BE2C (cell line): ENCODE measurements around the gene IQCN.

Source experiments
- DNase-seq: peaks from one replicate; pipeline ENCODE4 v3.0.0-alpha.2; 2020
- H3K27me3 ChIP-seq: fragments of 250-450 bp; sonication (Bioruptor Pico); 2 replicates; pipeline ENCODE4 v1.5.1; 2020; ENCODE audit warnings: mild to moderate bottlenecking
- H3K36me3 ChIP-seq: fragments of 250-450 bp; sonication (Bioruptor Pico); 2 replicates; pipeline ENCODE4 v1.5.1; 2020; ENCODE audit warnings: mild to moderate bottlenecking
- H3K4me1 ChIP-seq: fragments of 250-450 bp; sonication (Bioruptor Pico); 2 replicates; pipeline ENCODE4 v1.5.1; 2020
- H3K4me3 ChIP-seq: 2 replicates; pipeline ENCODE4 v1.5.1; 2011; ENCODE audit warnings: low read depth, low read length
- H3K9me3 ChIP-seq: fragments of 250-450 bp; sonication (Bioruptor Pico); 2 replicates; pipeline ENCODE4 v1.5.1; 2020
- TF ChIP-seq, protein P1 (sequence below): IDR thresholded peaks from 2 replicates; pipeline ENCODE4 v1.5.1; 2012; ENCODE audit warnings: mild to moderate bottlenecking, low read depth, low read length

The IQCN gene

DNA sequence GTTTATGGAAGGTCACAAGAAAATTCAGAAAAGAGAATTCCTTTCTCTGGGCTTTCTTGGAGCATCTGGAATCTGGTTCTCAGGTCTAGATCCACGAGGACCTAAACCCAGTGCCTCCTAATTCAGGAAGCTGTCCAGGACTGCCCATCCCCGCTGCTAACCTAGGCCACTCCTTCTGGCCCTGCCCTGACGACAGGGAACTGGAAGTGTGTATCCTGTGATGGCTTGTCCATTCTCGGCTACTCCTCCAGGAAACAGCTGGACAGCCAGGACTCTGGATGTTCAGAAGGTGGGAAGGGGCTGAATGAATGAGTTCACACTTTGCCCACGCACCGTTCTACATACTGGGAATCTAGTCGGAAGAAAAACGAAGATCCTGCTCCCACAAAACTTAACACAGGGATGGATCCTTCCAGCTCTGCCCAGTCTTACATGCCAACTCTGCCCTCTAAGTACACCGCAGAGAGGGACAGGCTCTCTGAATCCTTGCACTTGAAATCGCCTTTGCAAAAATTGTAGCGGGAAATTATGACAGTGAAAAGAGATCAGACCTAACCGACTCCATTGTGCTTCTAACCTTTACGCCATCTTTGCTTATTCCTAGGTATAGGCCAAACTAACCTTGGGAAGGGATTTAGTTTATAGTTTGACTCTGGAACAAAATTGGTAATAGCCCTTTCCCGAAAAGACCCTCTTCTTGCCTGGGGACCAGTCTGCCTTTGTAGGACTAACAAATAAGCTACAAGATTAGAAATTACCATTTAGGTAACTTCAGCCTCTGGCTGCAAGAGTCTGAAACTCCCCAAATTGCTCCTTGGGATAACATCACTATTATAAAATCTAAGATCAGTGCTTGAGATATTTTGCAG is 46.8 kb upstream of the IQCN start:
- peaks cover 4% of the 10 kb centered on the region; the same call in 1 of the 2 replicates for H3K36me3 ChIP-seq
- H3K4me1 ChIP-seq, result peaks cover 28% of the 10 kb centered on the region
- peak overlapping the region; percentile 75 for H3K4me3 ChIP-seq
- no peak for DNase-seq
- H3K9me3 ChIP-seq, result no peaks in the 10 kb centered on the region; the same call in 1 of the 2 replicates
- TF ChIP-seq, protein P1, sequence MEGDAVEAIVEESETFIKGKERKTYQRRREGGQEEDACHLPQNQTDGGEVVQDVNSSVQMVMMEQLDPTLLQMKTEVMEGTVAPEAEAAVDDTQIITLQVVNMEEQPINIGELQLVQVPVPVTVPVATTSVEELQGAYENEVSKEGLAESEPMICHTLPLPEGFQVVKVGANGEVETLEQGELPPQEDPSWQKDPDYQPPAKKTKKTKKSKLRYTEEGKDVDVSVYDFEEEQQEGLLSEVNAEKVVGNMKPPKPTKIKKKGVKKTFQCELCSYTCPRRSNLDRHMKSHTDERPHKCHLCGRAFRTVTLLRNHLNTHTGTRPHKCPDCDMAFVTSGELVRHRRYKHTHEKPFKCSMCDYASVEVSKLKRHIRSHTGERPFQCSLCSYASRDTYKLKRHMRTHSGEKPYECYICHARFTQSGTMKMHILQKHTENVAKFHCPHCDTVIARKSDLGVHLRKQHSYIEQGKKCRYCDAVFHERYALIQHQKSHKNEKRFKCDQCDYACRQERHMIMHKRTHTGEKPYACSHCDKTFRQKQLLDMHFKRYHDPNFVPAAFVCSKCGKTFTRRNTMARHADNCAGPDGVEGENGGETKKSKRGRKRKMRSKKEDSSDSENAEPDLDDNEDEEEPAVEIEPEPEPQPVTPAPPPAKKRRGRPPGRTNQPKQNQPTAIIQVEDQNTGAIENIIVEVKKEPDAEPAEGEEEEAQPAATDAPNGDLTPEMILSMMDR, result no peak
- H3K27me3 ChIP-seq, result no peaks in the 10 kb centered on the region

DNA sequence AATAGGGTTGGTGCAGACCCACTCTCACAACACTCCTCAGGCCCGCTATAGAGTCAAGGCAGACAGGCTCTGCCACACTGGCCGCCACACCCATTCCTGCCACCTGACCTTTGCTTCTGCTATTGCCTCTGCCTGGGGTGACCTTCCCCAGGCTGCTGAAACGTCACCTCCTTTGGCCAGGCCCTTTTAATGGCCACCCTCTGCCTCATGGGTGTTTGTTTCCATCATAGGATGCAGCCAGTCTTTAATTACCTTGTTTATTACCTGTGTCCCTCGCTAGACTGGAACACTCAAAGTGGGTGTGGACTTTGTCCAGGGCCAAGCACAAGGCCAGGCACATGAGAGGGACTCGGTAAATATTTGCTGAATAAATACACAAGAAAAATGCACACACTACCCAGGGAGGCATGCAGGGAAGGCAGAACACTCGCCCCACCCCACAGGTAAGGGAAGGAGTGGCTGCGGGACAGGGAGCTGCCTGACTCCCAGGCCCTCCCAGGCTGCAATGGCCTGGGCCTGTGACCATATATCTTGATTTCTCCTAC is 45.4 kb upstream of the IQCN start:
- Histone ChIP-seq H3K36me3 (peaks cover 12% of the 10 kb centered on the region), H3K27me3 (no peaks in the 10 kb centered on the region), H3K4me1 (peaks cover 28% of the 10 kb centered on the region), H3K9me3 (no peaks in the 10 kb centered on the region; the same call in 1 of the 2 replicates), H3K4me3 (no peak overlapping the region)
- TF ChIP-seq, protein P1, result no peak
- no peak for DNase-seq

DNA sequence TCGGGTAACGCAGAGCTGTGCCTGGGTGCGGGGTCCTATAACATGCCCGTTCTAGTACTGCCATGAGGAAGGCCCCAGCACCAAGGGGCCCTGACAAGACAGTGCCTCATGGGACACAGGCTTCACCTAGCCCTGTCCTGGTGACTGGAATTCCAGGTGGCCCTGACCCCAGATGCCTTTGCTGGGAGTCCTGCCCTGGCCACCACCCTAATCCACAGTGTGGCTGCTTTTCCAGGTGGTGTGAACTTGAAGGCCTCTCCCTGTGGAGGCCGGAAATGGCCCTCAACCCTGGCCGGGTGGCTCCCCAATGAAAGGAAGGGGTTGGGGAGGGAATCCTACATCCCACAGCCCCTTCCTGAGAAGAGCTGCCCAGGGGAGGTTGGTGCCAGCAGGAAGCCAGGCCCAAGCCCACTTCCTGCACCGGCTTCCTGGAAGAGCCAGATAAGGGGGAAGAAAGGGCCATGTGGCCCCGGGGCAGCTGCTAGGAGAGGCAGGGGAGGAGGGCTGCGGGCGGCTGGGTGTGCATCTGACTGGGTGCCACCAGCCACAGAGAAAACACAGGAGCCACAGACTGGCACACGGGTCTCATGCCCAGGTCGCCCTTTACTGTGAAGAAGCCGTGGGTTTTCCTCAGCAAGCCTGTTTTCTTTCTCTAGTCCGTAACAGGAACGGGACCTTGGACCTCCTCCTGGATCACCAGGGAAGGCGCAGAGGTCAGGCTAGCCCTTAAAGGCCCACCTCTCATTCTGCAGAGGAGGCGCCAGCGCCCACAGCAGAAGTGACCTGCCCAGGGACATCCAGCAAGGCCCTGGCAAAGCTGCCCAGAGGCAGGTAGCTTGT is 43.9 kb upstream of the IQCN start:
- H3K4me3 ChIP-seq, result no peak overlapping the region
- peaks cover 23% of the 10 kb centered on the region for H3K4me1 ChIP-seq
- H3K36me3 ChIP-seq, result peaks cover 27% of the 10 kb centered on the region
- no peaks in the 10 kb centered on the region; the same call in 1 of the 2 replicates for H3K9me3 ChIP-seq
- DNase-seq, result peak; percentile 88
- no peaks in the 10 kb centered on the region for H3K27me3 ChIP-seq
- TF ChIP-seq, protein P1, result no peak

- Histone ChIP-seq H3K36me3 (peaks cover 66% of the 10 kb centered on the region), H3K27me3 (no peaks in the 10 kb centered on the region), H3K4me1 (peaks cover 9% of the 10 kb centered on the region), H3K4me3 (no peak overlapping the region), H3K9me3 (no peaks in the 10 kb centered on the region)
- DNase-seq, result no peak
- TF ChIP-seq, protein P1, result no peak
These were observed 39.1 kb upstream of the IQCN start for GRCh38 chr19:18313398-18313797.

- Histone ChIP-seq H3K36me3 (peaks cover 79% of the 10 kb centered on the region), H3K9me3 (no peaks in the 10 kb centered on the region), H3K4me3 (no peak overlapping the region), H3K27me3 (no peaks in the 10 kb centered on the region), H3K4me1 (no peaks in the 10 kb centered on the region)
- TF ChIP-seq, protein P1, result no peak
- DNase-seq, result no peak
These were observed 37.9 kb upstream of the IQCN start for GRCh38 chr19:18312092-18312534.
